Activated CD8-positive, alpha-beta T cell treated with anti-CD3 and anti-CD28 coated beads for 36 hours (primary cell): ENCODE results near the gene TMEM54. TPM values are rescaled to one million over a fixed set of nuclear protein-coding genes. Genes with fewer than 3 reads are reported as not detected.

Source experiments
- ATAC-seq: fragments of 200-7000 bp; cut with Tn5 transposase; one replicate; pipeline ENCODE4 v1.10.0; 2021; ENCODE audit warnings: mild to moderate bottlenecking, moderate library complexity
- CTCF ChIA-PET: fragments of 350-600 bp; sonication (Branson Sonifier 250); formaldehyde crosslinking; loops from one replicate; lab custom pipeline; 2021; ENCODE audit warnings: antibody characterized with exemption; lab: Charles Lee
- POLR2A ChIA-PET: fragments of 350-600 bp; sonication (Branson Sonifier 250); formaldehyde crosslinking; loops from one replicate; lab custom pipeline; 2021; ENCODE audit warnings: antibody characterized with exemption; lab: Charles Lee
- DNase-seq: peaks from one replicate; pipeline ENCODE4 v3.0.0-alpha.2; 2020
- H3K27ac Mint-ChIP-seq: one replicate; pipeline ENCODE4 v1.8.0; 2021; ENCODE audit warnings: mild to moderate bottlenecking, mixed read lengths
- H3K27me3 Mint-ChIP-seq: one replicate; pipeline ENCODE4 v1.8.0; 2021; ENCODE audit warnings: mixed read lengths
- H3K36me3 Mint-ChIP-seq: one replicate; pipeline ENCODE4 v1.8.0; 2021; ENCODE audit warnings: low read depth, mixed read lengths
- H3K4me1 Mint-ChIP-seq: one replicate; pipeline ENCODE4 v1.8.0; 2021; ENCODE audit warnings: low read depth, mixed read lengths
- H3K4me3 Mint-ChIP-seq: one replicate; pipeline ENCODE4 v1.8.0; 2021; ENCODE audit warnings: mild to moderate bottlenecking, moderate library complexity, mixed read lengths
- H3K9me3 Mint-ChIP-seq: one replicate; pipeline ENCODE4 v1.8.0; 2021; ENCODE audit warnings: mixed read lengths
- CTCF ChIP-seq: fragments of 200-600 bp; IDR thresholded peaks from one replicate; pipeline ENCODE4 v1.8.0; 2022; ENCODE audit warnings: antibody characterized with exemption, mild to moderate bottlenecking
- intact Hi-C: fragments of 100-400 bp; cut with micrococcal nuclease; formaldehyde crosslinking; loops from one replicate; pipeline ENCODE4 v1.10.0; 2022
- total RNA-seq, 2 experiments: library from RNA; stranded (reverse); gene quantifications; one replicate each; pipeline ENCODE4 v1.2.3, GENCODE V29; 2021

Gene TMEM54
- total RNA-seq, 2 experiments from 2014 or later: 1.3 to 1.9 TPM

GRCh38 chr1:32937061-32937460, 35.9 kb upstream of the TMEM54 start:
- Mint-ChIP-seq H3K4me1 (peaks cover 21% of the 10 kb centered on the region), H3K27me3 (no peaks in the 10 kb centered on the region), H3K36me3 (peaks cover 13% of the 10 kb centered on the region), H3K27ac (no peak overlapping the region), H3K9me3 (no peaks in the 10 kb centered on the region), H3K4me3 (no peak overlapping the region)
- ATAC-seq: no peak
- CTCF ChIA-PET: interaction anchor here (0.6 to 1.6 kb wide), 6 partner anchors 16 to 427 kb away, joined by 3 to 6 read pairs (median 4); no protein-coding TSS in a partner anchor
- no peak for TF ChIP-seq CTCF
- POLR2A ChIA-PET: no interaction called here
- DNase-seq: no peak
- intact Hi-C loops: loop anchor here (10.0 kb wide), 2 partner anchors 58 to 148 kb away; partner anchors contain the start of gene AZIN2

DNA sequence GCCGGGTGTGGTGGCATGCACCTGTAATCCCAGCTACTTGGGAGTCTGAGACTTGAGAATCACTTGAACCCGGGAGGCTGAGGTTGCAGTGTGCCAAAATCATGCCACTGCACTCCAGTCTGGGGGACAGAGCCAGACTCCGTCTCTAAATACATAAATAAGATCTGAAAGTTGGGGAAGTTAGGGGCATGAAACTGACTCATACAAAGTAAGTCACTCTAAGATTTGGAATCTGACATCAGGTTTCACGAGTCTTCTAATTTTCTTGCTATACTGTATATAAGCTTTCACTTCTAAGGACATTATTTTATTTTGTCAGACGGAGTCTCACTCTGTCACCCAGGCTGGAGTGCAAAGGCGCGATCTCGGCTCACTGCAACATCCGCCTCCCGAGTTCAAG, 33.3 kb upstream of the TMEM54 start:
- H3K4me3 Mint-ChIP-seq: no peak overlapping the region
- H3K9me3 Mint-ChIP-seq: no peaks in the 10 kb centered on the region
- ChIA-PET POLR2A (interaction anchor here (1.2 to 1.3 kb wide), 2 partner anchors 46 to 56 kb away, joined by 3 to 4 read pairs; no protein-coding TSS in a partner anchor), CTCF (interaction anchor here (1.0 to 7.5 kb wide), 20 partner anchors 9 to 192 kb away, joined by 3 to 104 read pairs (median 7); partner anchors contain the start of gene AZIN2)
- peaks cover 9% of the 10 kb centered on the region for H3K4me1 Mint-ChIP-seq
- no peaks in the 10 kb centered on the region for H3K27me3 Mint-ChIP-seq
- H3K36me3 Mint-ChIP-seq: peaks cover 11% of the 10 kb centered on the region
- ATAC-seq (no peak), DNase-seq (no peak)
- intact Hi-C loops: loop anchor here (2.0 to 10.0 kb wide), 3 partner anchors 60 to 150 kb away; partner anchors contain the start of gene AZIN2
- TF ChIP-seq CTCF: no peak
- H3K27ac Mint-ChIP-seq: no peak overlapping the region

DNA sequence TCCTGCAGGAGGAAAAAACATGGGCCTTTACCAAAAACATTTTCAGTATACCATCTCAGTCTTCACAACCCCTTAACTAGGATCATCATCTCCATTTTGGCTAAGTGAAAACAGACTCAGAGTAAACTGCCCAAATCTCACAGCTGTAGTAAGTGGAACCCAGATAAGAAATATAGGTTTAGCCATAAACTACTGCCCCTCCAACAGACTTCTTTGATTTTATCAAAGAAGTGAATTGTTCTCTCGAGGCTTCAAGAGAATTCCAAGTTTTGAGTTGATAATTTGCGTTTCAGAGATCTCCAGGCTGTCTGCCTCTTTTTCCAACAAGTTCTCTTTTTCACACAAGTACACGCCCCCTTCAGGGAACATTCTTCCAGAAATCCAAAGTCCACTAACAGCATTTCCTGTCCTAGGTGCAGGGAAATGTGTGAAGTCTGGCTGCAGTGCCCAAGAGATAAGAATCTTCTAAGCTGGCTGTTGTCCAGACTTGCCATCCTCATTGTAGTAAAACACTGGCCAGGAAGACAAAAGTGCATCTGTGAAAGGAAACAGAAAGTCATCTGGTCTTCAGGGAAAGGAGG, 32.6 kb upstream of the TMEM54 start:
- intact Hi-C loops: loop anchor here (2.0 to 10.0 kb wide), 3 partner anchors 61 to 151 kb away; partner anchors contain the start of gene AZIN2
- TF ChIP-seq CTCF: peak; percentile 35
- ATAC-seq (no peak), DNase-seq (no peak)
- no peak overlapping the region for H3K4me3 Mint-ChIP-seq
- H3K4me1 Mint-ChIP-seq: peaks cover 5% of the 10 kb centered on the region
- no peaks in the 10 kb centered on the region for H3K9me3 Mint-ChIP-seq
- CTCF ChIA-PET: interaction anchor here (0.8 to 7.5 kb wide), 39 partner anchors 8 to 238 kb away, joined by 3 to 104 read pairs (median 5); partner anchors contain the start of gene AZIN2
- H3K27ac Mint-ChIP-seq: no peak overlapping the region
- peaks cover 11% of the 10 kb centered on the region for H3K36me3 Mint-ChIP-seq
- no peaks in the 10 kb centered on the region for H3K27me3 Mint-ChIP-seq
- POLR2A ChIA-PET: interaction anchor here (1.2 to 2.2 kb wide), 3 partner anchors 55 to 248 kb away, joined by 3 to 6 read pairs (median 3); partner anchors contain the start of gene TRIM62

GRCh38 chr1:32931760-32932159, 30.6 kb upstream of the TMEM54 start:
- no peak overlapping the region for H3K27ac Mint-ChIP-seq
- intact Hi-C loops: loop anchor here (10.0 kb wide), 2 partner anchors 63 to 153 kb away; partner anchors contain the start of gene AZIN2

More at GRCh38 chr1:32931760-32932159, 30.6 kb upstream of the TMEM54 start:
- Mint-ChIP-seq H3K4me1 (peaks cover 4% of the 10 kb centered on the region), H3K36me3 (peaks cover 5% of the 10 kb centered on the region), H3K27me3 (peaks cover 6% of the 10 kb centered on the region), H3K9me3 (no peaks in the 10 kb centered on the region), H3K4me3 (no peak overlapping the region)
- CTCF ChIA-PET: interaction anchor here (0.8 to 7.5 kb wide), 16 partner anchors 14 to 195 kb away, joined by 3 to 104 read pairs (median 7); partner anchors contain the start of gene AZIN2
- ATAC-seq (no peak), DNase-seq (no peak)
- POLR2A ChIA-PET: interaction anchor here (0.7 to 1.1 kb wide), 3 partner anchors 44 to 144 kb away, joined by 3 read pairs; no protein-coding TSS in a partner anchor
- TF ChIP-seq CTCF: no peak
